RWPE1 (cell line): ENCODE data around the gene CCDC141.

Experiments
- CTCF ChIA-PET: fragments of 350-600 bp; sonication (Branson Sonifier 250); formaldehyde crosslinking; extraction: SDS; loops from one replicate; lab custom pipeline; 2021; lab: Yijun Ruan, JAX
- POLR2A ChIA-PET: fragments of 400-600 bp; formaldehyde crosslinking; extraction: SDS; loops from one replicate; lab custom pipeline; 2020; ENCODE audit warnings: antibody characterized with exemption; ENCODE audit not compliant: low non-redundant PET; lab: Yijun Ruan, JAX
- DNase-seq: peaks from one replicate; pipeline ENCODE4 v3.0.0; 2012; ENCODE audit warnings: low spot score
- H3K27ac ChIP-seq: fragments of 450-650 bp; 2 replicates; pipeline ENCODE4 v1.5.1; 2017
- TF ChIP-seq, protein P1 (sequence below): fragments of 450-650 bp; conservative IDR thresholded peaks from 2 replicates; pipeline ENCODE4 v1.5.1; 2017; ENCODE audit warnings: low read depth, mild to moderate bottlenecking

CCDC141 gene

DNA sequence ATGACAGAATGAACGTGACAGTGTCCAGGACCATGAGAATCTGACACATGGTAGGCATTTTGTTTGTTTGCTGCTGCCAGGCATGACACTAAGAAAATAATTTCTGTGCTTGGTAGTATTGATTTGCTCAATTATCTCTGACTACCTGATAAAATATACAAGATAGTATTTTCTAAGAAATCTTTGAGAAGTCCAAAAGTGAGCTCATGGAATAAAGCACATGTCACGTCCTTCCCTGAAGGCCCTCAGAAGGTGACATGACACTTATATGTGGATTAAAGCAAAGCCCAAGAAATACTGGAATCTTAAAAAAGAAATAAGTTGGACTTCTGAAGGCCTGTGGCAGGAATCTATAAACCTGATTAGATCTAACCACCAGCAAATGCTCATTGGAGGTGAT lies 238.9 kb downstream of the CCDC141 start:
- no peak for DNase-seq
- POLR2A ChIA-PET: no interaction called here
- no peak overlapping the region for H3K27ac ChIP-seq
- TF ChIP-seq, protein P1, sequence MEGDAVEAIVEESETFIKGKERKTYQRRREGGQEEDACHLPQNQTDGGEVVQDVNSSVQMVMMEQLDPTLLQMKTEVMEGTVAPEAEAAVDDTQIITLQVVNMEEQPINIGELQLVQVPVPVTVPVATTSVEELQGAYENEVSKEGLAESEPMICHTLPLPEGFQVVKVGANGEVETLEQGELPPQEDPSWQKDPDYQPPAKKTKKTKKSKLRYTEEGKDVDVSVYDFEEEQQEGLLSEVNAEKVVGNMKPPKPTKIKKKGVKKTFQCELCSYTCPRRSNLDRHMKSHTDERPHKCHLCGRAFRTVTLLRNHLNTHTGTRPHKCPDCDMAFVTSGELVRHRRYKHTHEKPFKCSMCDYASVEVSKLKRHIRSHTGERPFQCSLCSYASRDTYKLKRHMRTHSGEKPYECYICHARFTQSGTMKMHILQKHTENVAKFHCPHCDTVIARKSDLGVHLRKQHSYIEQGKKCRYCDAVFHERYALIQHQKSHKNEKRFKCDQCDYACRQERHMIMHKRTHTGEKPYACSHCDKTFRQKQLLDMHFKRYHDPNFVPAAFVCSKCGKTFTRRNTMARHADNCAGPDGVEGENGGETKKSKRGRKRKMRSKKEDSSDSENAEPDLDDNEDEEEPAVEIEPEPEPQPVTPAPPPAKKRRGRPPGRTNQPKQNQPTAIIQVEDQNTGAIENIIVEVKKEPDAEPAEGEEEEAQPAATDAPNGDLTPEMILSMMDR: no peak
- CTCF ChIA-PET: interaction anchor here (0.6 kb wide), 1 partner anchor 557 kb away, joined by 3 read pairs; no protein-coding TSS in a partner anchor

DNA sequence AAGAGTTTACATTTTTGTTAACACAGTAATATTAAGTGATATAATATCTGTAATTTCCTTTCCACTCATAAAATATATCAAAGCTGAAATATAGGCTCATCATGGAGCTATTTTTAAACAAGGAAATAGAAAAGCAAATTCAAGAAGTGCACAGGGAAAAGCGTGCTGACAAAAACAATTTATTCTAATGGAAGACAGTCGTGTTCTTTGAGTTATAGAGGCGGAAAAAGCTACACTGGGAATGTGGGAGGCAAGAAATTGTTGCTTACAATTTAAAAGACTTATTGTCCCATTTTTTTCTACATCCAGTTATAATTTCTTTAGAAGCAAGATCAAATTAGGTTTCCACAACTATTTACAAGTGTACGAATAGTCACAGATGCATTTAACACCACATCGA lies 239.5 kb downstream of the CCDC141 start:
- no peak overlapping the region for H3K27ac ChIP-seq
- CTCF ChIA-PET: interaction anchor here (0.5 kb wide), 2 partner anchors 74 to 98 kb away, joined by 3 to 4 read pairs; no protein-coding TSS in a partner anchor
- TF ChIP-seq, protein P1: no peak
- no peak for DNase-seq
- POLR2A ChIA-PET: no interaction called here

DNA sequence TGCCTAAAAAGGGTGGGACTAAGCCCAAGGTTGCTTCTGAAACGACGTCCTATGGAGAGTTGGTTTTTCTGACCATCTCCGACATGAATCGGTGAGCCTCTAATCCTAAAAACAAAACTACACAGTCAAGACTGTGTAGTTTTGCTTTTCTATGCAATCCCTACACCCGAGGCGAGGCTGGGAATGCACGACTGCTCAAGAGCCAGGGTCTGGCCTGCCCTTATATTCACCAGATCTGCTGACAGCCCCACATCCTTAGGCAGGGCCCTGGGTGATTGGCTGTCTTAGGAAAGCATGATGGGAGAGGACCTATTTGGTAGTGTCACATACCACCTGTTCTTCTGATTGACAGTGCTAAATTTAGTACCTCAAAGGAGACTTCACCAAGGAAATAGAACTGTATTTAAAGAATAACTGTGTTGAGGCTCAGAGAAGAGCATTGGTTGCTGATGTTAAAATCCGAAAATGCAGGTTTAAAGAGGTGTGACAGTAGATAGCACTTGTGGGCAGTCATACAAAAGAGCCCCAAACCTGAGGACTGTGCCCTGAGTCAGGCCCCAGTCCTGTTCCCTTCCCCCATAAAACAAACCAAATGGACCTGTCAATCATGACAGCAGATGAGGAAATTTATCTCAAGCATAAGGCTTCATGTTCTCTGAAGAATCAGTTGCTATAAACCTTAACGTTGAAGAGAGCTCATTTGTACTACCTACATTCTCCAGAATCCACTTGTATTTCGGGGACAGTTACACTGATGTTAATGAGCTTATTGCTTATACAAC lies 242.5 kb downstream of the CCDC141 start, which contains the start of gene TTN:
Gene TTN (minus strand): TSS at position 197 of the 782 bp plus-strand sequence. CDS start 2,781 bp downstream, outside the sequence.
- TF ChIP-seq, protein P1: no peak
- DNase-seq: no peak
- ChIA-PET CTCF (no interaction called here), POLR2A (no interaction called here)
- H3K27ac ChIP-seq: no peak within 1 kb of the TSS

DNA sequence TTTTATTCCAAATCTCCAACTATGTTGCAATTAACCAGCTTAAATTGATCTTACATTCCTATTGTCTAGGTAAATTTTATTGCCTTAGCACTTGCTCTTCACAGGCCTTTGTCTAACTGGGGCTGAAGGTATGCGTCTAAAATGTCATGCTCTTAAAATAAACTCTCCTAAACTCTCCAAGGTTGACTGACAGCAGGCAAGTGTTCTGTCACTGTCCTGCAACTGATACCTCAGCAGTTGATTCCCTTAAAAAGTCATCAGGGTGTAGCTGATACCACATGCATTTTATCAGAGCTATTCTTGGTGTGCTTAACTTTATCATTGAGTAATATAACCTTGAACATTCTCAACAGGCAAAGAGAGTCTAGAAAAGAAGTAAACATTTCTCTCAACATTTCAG lies 243.4 kb downstream of the CCDC141 start:
- no peak overlapping the region for H3K27ac ChIP-seq
- POLR2A ChIA-PET: no interaction called here

DNA sequence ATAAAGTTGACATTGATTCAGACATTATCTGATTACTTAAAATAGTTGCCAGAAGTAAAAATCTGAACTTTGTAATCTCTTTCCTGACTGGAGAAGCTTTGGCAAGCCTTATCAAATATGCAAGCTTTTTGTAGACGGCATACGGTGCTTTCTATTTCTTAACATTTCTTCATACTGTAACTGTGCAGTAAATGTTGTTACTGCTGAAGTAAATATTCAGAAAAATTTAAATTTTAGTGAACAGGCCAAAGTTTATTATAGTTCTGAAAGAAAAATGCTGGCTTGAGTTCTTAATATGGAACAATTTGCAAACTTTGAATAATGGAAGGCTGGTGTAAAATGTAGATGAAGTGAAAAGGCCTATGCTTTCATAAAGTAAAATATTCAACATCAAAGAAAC lies 244.5 kb downstream of the CCDC141 start:
- DNase-seq: no peak
- H3K27ac ChIP-seq: no peak overlapping the region
- TF ChIP-seq, protein P1: no peak
- CTCF ChIA-PET: interaction anchor here (0.6 kb wide), 1 partner anchor 1313 kb away, joined by 4 read pairs; no protein-coding TSS in a partner anchor
- POLR2A ChIA-PET: no interaction called here

More for the DNA sequence above, 243.4 kb downstream of the CCDC141 start:
- TF ChIP-seq, protein P1: no peak
- DNase-seq: no peak
- CTCF ChIA-PET: interaction anchor here (1.0 kb wide), 1 partner anchor 9 kb away, joined by 3 read pairs; no protein-coding TSS in a partner anchor

DNA sequence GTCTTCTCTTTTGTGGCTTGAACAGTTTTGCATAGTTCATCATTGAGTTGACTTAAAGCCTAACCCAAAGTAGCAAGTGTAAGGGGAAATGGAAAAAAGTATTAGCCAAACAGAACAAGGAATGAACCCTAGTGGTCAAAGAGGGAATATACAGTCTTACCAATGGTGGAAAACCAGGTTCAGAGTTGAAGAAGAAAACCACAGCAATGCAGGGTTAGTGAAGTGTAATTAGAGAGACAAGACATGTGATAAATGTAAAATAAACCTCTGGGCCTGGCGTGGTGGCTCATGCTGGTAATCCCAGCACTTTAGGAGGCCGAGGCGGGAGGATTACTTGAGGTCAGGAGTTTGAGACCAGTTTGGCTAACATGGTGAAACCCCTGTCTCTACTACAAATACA lies 245.1 kb downstream of the CCDC141 start:
- TF ChIP-seq, protein P1: peak; percentile 39
- H3K27ac ChIP-seq: no peak overlapping the region
- DNase-seq: peak; percentile 36
- ChIA-PET POLR2A (no interaction called here), CTCF (interaction anchor here (0.5 to 1.2 kb wide), 3 partner anchors 30 to 177 kb away, joined by 4 to 6 read pairs (median 5); no protein-coding TSS in a partner anchor)
